Panc1 (cell line): ENCODE data around the gene SNORC. TPM values are rescaled to one million over a fixed set of nuclear protein-coding genes. Genes with fewer than 3 reads are reported as not detected.
A peak's percentile ranks its signal among the peaks of the same experiment; 100 is the strongest.

ENCODE experiments used
- ATAC-seq: fragments of 200-7000 bp; cut with Tn5 transposase; 2 replicates; pipeline ENCODE4 v1.9.1; 2020; ENCODE audit warnings: mild to moderate bottlenecking, moderate library complexity
- BruUV-seq: library from RNA; stranded (reverse); fragments of 400-500 nt; replicated peaks from 2 replicates; lab custom pipeline; 2021; lab: Mats Ljungman, UMichigan
- CTCF ChIA-PET: fragments of 300-600 bp; sonication (Branson Sonifier 250); formaldehyde crosslinking; loops from one replicate; lab custom pipeline; 2022; ENCODE audit warnings: antibody characterized with exemption; lab: Charles Lee
- POLR2A ChIA-PET: fragments of 300-600 bp; sonication (Branson Sonifier 250); formaldehyde crosslinking; loops from one replicate; lab custom pipeline; 2022; ENCODE audit warnings: antibody characterized with exemption; lab: Charles Lee
- DNase-seq: peaks from one replicate; pipeline ENCODE4 v3.0.0-alpha.2; 2010; ENCODE audit warnings: low read depth, low spot score
- H3K27ac ChIP-seq: 2 replicates; pipeline ENCODE4 v1.5.1; 2011; ENCODE audit warnings: mild to moderate bottlenecking, low read length, inconsistent platforms
- H3K27me3 ChIP-seq: fragments of 200-500 bp; sonication (Bioruptor generic); 2 replicates; pipeline ENCODE4 v1.6.0; 2014; ENCODE audit warnings: low read length, inconsistent platforms; ENCODE audit not compliant: control insufficient read depth, insufficient read depth
- H3K36me3 ChIP-seq: fragments of 200-500 bp; sonication (Bioruptor generic); 2 replicates; pipeline ENCODE4 v1.5.1; 2014; ENCODE audit warnings: inconsistent platforms, mild to moderate bottlenecking, low read length, moderate library complexity; ENCODE audit not compliant: control insufficient read depth, insufficient read depth
- H3K4me1 ChIP-seq: 2 replicates; pipeline ENCODE4 v1.5.1; 2011; ENCODE audit warnings: inconsistent platforms, mild to moderate bottlenecking, low read length, moderate library complexity; ENCODE audit not compliant: control insufficient read depth, insufficient read depth
- H3K4me3 ChIP-seq, 2 experiments: 2 replicates each; pipeline ENCODE4 v1.5.1; 2011 to 2012; ENCODE audit warnings: low read depth in 2 of 2, low read length in 2 of 2, mild to moderate bottlenecking in 2 of 2, inconsistent platforms in 1 of 2, moderate library complexity in 1 of 2
- H3K9me3 ChIP-seq: fragments of 200-500 bp; sonication (Bioruptor generic); 2 replicates; pipeline ENCODE4 v1.5.1; 2014; ENCODE audit warnings: low read depth, mild to moderate bottlenecking, inconsistent platforms, low read length, moderate library complexity; ENCODE audit not compliant: control insufficient read depth, insufficient read depth
- CTCF ChIP-seq: fragments of 450-650 bp; IDR thresholded peaks from 2 replicates; pipeline ENCODE4 v1.5.1; 2017; ENCODE audit warnings: mild to moderate bottlenecking
- POLR2AphosphoS5 ChIP-seq: IDR thresholded peaks from 2 replicates; pipeline ENCODE4 v1.6.1; 2012; ENCODE audit warnings: mild to moderate bottlenecking, low read depth, low read length, moderate library complexity
- REST ChIP-seq, 2 experiments: IDR thresholded peaks; 2 replicates each; pipeline ENCODE4 v1.6.1; 2011 to 2012; ENCODE audit warnings: low read depth in 2 of 2, control low read depth in 1 of 2, low read length in 1 of 2, mild to moderate bottlenecking in 1 of 2, moderate library complexity in 1 of 2; ENCODE audit not compliant: insufficient read depth in 1 of 2
- SIN3A ChIP-seq: IDR thresholded peaks from 2 replicates; pipeline ENCODE4 v1.6.1; 2012; ENCODE audit warnings: low read depth, mild to moderate bottlenecking, low read length, moderate library complexity, borderline replicate concordance; ENCODE audit not compliant: insufficient read depth
- TCF7L2 ChIP-seq: IDR thresholded peaks from 2 replicates; pipeline ENCODE4 v1.6.1; 2011; ENCODE audit warnings: mild to moderate bottlenecking, low read depth, low read length, inconsistent platforms
- in situ Hi-C: cut with HindIII; loops from 2 replicates; pipeline ENCODE4 v1.10.0; 2016; ENCODE audit warnings: low sequenced_read_pairs, low pct_unique_long_range_greater_than_20kb
- intact Hi-C: fragments of 100-400 bp; cut with micrococcal nuclease; formaldehyde crosslinking; loops from one replicate; pipeline ENCODE4 v1.10.0; 2022; ENCODE audit not compliant: unreplicated experiment
- total RNA-seq: library from RNA; stranded (reverse); gene quantifications from one replicate; pipeline ENCODE4 v1.2.1, GENCODE V29; 2021; ENCODE audit not compliant: unreplicated experiment

Gene SNORC
- total RNA-seq, 1 experiment from 2014 or later: 6.8 TPM

- ATAC-seq: peak; percentile 81
- Histone ChIP-seq H3K27ac (peak overlapping the region; percentile 78), H3K4me3 (peak overlapping the region; percentile 51 to 67), H3K4me1 (peaks cover 30% of the 10 kb centered on the region), H3K36me3 (no peaks in the 10 kb centered on the region), H3K27me3 (no peaks in the 10 kb centered on the region), H3K9me3 (no peaks in the 10 kb centered on the region)
- BruUV-seq: no TSS peak
- ChIA-PET POLR2A (no interaction called here), CTCF (no interaction called here)
- no peak for TF ChIP-seq TCF7L2
- TF ChIP-seq POLR2AphosphoS5: no peak
- TF ChIP-seq REST (IDR thresholded peaks at IDR 0.05; ENCODE audit: insufficient read depth in 1 of 2, low read depth in 2 of 2, low read length in 1 of 2): no peak
- TF ChIP-seq CTCF: no peak; the same call in 1 of the 2 replicates
- TF ChIP-seq SIN3A: no peak
- intact Hi-C loops (no loop called here), in situ Hi-C loops (no loop called here)
- no peak for DNase-seq
Measured at GRCh38 chr2:232876161-232876977, 6.3 kb downstream of the SNORC start.

- ATAC-seq: peak; percentile 31
- Histone ChIP-seq H3K4me1 (peaks cover 26% of the 10 kb centered on the region), H3K36me3 (no peaks in the 10 kb centered on the region), H3K4me3 (peak overlapping the region; percentile 51 to 67), H3K9me3 (no peaks in the 10 kb centered on the region), H3K27ac (peak overlapping the region; percentile 78), H3K27me3 (no peaks in the 10 kb centered on the region)
- TF ChIP-seq SIN3A (no peak), REST (IDR thresholded peaks at IDR 0.05; ENCODE audit: insufficient read depth in 1 of 2, low read depth in 2 of 2, low read length in 1 of 2) (no peak), POLR2AphosphoS5 (no peak), TCF7L2 (no peak), CTCF (no peak)
- CTCF ChIA-PET: no interaction called here
- in situ Hi-C loops (no loop called here), intact Hi-C loops (no loop called here)
- no peak for DNase-seq
- no TSS peak for BruUV-seq
- POLR2A ChIA-PET: no interaction called here
Measured at GRCh38 chr2:232876978-232877441, 6.9 kb downstream of the SNORC start.
